Activated effector memory CD4-positive, alpha-beta T cell treated with anti-CD3 and anti-CD28 coated beads, Interleukin-2, amount 50 U/mL, for 16 hours (primary cell): ENCODE measurements around the gene ITGA3.
"Not testable (repeated sequence)": the region's sequence is repeated elsewhere in the genome, so short reads cannot be mapped to it uniquely, and the experiment has no call there.

Experiments used
- DNase-seq: peaks from one replicate; pipeline ENCODE4 v3.0.0-alpha.2; 2020

The ITGA3 gene

GRCh38 chr17:50035945-50036344 is 20.0 kb upstream of the ITGA3 start:
- DNase-seq: no peak

- DNase-seq: peak; percentile 56
Observed at GRCh38 chr17:50036455-50037261, 19.3 kb upstream of the ITGA3 start.

- peak; percentile 44 for DNase-seq
Observed at GRCh38 chr17:50037321-50038107, 18.4 kb upstream of the ITGA3 start.

GRCh38 chr17:50039058-50039457 is 16.9 kb upstream of the ITGA3 start:
- DNase-seq: no peak

- not testable (repeated sequence) for DNase-seq
Observed at GRCh38 chr17:50040496-50040895, 15.4 kb upstream of the ITGA3 start.

GRCh38 chr17:50042211-50042610 is 13.7 kb upstream of the ITGA3 start:
- DNase-seq: no peak

- DNase-seq: no peak
Observed at GRCh38 chr17:50043290-50044148, 12.4 kb upstream of the ITGA3 start.

- DNase-seq: no peak
Observed at GRCh38 chr17:50044483-50044882, 11.4 kb upstream of the ITGA3 start.

GRCh38 chr17:50045154-50045553 is 10.8 kb upstream of the ITGA3 start:
- no peak for DNase-seq

- DNase-seq: no peak
Observed at GRCh38 chr17:50046179-50046578, 9.7 kb upstream of the ITGA3 start.

- DNase-seq: no peak
Observed at GRCh38 chr17:50046667-50047066, 9.2 kb upstream of the ITGA3 start.

- no peak for DNase-seq
Observed at GRCh38 chr17:50047083-50047482, 8.8 kb upstream of the ITGA3 start.

GRCh38 chr17:50047488-50048126 is 8.3 kb upstream of the ITGA3 start:
- DNase-seq: no peak

GRCh38 chr17:50048146-50048720 is 7.7 kb upstream of the ITGA3 start:
- no peak for DNase-seq

GRCh38 chr17:50048988-50049387 is 6.9 kb upstream of the ITGA3 start:
- DNase-seq: no peak

GRCh38 chr17:50049636-50050035 is 6.3 kb upstream of the ITGA3 start:
- DNase-seq: no peak

GRCh38 chr17:50050431-50051032 is 5.4 kb upstream of the ITGA3 start:
- no peak for DNase-seq

GRCh38 chr17:50051082-50051576 is 4.8 kb upstream of the ITGA3 start:
- peak; percentile 84 for DNase-seq

- no peak for DNase-seq
Observed at GRCh38 chr17:50051606-50052005, 4.3 kb upstream of the ITGA3 start.

- DNase-seq: no peak
Observed at GRCh38 chr17:50052241-50052796, 3.6 kb upstream of the ITGA3 start.
